Neutrophil (primary cell): ENCODE measurements around the gene FAM227B.

ENCODE experiments used
- H3K27ac ChIP-seq: fragments of 200-600 bp; sonication (generic); 2 replicates; pipeline ENCODE4 v1.5.1; 2016; ENCODE audit warnings: mild to moderate bottlenecking, moderate library complexity
- H3K27me3 ChIP-seq: fragments of 200-600 bp; sonication (generic); 2 replicates; pipeline ENCODE4 v1.6.0; 2016; ENCODE audit warnings: mild to moderate bottlenecking
- H3K36me3 ChIP-seq: fragments of 200-600 bp; sonication (generic); 2 replicates; pipeline ENCODE4 v1.5.1; 2017
- H3K4me1 ChIP-seq, 2 experiments: fragments of 200-600 bp in 1 of 2; sonication (generic) in 1 of 2; 1 replicate in 1 of 2; 2 replicates in 1 of 2; pipeline versions ENCODE4 v1.5.1 to v1.6.1; 2013 to 2016; ENCODE audit warnings: low read depth in 1 of 2, low read length in 1 of 2, mild to moderate bottlenecking in 1 of 2, moderate library complexity in 1 of 2; ENCODE audit not compliant: control insufficient read depth in 1 of 2, insufficient read depth in 1 of 2
- H3K4me3 ChIP-seq, 2 experiments: fragments of 200-600 bp in 1 of 2; sonication (generic) in 1 of 2; 1 replicate in 1 of 2; 2 replicates in 1 of 2; pipeline ENCODE4 v1.5.1; 2013 to 2016; ENCODE audit warnings: low read depth in 1 of 2, low read length in 1 of 2, mild to moderate bottlenecking in 1 of 2, moderate library complexity in 1 of 2
- H3K9me3 ChIP-seq: fragments of 200-600 bp; sonication (generic); 2 replicates; pipeline ENCODE4 v1.5.1; 2016
- CTCF ChIP-seq: fragments of 200-600 bp; sonication (generic); IDR thresholded peaks from 2 replicates; pipeline ENCODE4 v1.5.1; 2016; ENCODE audit warnings: antibody characterized with exemption

The FAM227B gene

DNA sequence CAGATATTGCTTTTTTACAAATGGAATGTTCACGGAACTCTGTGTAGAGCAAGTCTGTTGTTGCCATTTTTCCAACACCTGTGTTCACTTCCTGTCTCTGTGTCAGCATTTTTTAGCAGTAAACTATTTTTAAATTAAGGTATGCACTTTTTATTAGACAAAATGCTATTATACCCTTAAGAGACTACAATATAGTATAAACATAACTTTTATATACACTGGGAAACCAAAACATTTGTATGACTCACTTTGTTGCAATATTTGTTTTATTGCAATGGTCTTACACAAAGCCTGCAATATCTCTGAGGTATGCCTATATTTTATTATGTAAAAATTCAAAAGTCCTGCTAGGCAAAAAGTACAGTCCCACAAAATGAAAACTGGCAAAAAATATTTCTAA, 237.4 kb downstream of the FAM227B start:
- Histone ChIP-seq H3K9me3 (no peaks in the 10 kb centered on the region), H3K27me3 (no peaks in the 10 kb centered on the region), H3K4me3 (no peak overlapping the region), H3K4me1 (no peaks in the 10 kb centered on the region), H3K27ac (no peak overlapping the region), H3K36me3 (no peaks in the 10 kb centered on the region)
- TF ChIP-seq CTCF = no peak

- H3K4me1 ChIP-seq = no peaks in the 10 kb centered on the region
- no peaks in the 10 kb centered on the region for H3K36me3 ChIP-seq
- no peak overlapping the region for H3K4me3 ChIP-seq
- TF ChIP-seq CTCF = no peak
- no peak overlapping the region for H3K27ac ChIP-seq
- H3K9me3 ChIP-seq = no peaks in the 10 kb centered on the region
- no peaks in the 10 kb centered on the region for H3K27me3 ChIP-seq
Observed at GRCh38 chr15:49382394-49382793, 238.2 kb downstream of the FAM227B start.

GRCh38 chr15:49380912-49381311, 239.7 kb downstream of the FAM227B start:
- no peaks in the 10 kb centered on the region for H3K27me3 ChIP-seq

DNA sequence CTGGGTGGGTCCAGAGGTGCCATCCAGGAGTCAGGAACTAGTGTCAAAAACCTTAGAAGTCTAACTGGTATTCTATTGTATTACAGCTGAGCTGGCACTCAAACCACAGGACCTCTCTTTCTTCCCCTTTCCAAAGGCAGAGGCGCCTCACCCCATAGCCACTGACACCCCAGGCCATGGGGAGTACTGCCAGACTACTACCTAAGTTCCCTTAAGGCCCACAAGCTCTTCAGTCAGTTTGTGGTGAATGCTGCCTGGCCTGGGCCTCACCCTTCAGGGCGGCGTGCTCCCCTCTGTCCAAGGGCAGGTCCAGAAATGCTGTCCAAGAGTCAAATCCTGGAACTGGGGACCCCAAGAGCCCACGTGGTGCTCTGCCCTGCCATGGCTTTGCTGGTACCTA, 240.6 kb downstream of the FAM227B start:
- no peaks in the 10 kb centered on the region for H3K36me3 ChIP-seq
- H3K4me3 ChIP-seq = no peak overlapping the region
- H3K27me3 ChIP-seq = no peaks in the 10 kb centered on the region
- no peak for TF ChIP-seq CTCF
- no peak overlapping the region for H3K27ac ChIP-seq
- no peaks in the 10 kb centered on the region for H3K4me1 ChIP-seq
- no peaks in the 10 kb centered on the region for H3K9me3 ChIP-seq

More at GRCh38 chr15:49380912-49381311, 239.7 kb downstream of the FAM227B start:
- Histone ChIP-seq H3K27ac (no peak overlapping the region), H3K9me3 (no peaks in the 10 kb centered on the region), H3K4me1 (no peaks in the 10 kb centered on the region), H3K4me3 (no peak overlapping the region), H3K36me3 (no peaks in the 10 kb centered on the region)
- no peak for TF ChIP-seq CTCF

- H3K9me3 ChIP-seq = no peaks in the 10 kb centered on the region
- TF ChIP-seq CTCF = no peak
- no peak overlapping the region for H3K4me3 ChIP-seq
- H3K27ac ChIP-seq = no peak overlapping the region
- H3K36me3 ChIP-seq = no peaks in the 10 kb centered on the region
- H3K27me3 ChIP-seq = no peaks in the 10 kb centered on the region
- H3K4me1 ChIP-seq = no peaks in the 10 kb centered on the region
Observed at GRCh38 chr15:49372366-49372765, 248.3 kb downstream of the FAM227B start.

DNA sequence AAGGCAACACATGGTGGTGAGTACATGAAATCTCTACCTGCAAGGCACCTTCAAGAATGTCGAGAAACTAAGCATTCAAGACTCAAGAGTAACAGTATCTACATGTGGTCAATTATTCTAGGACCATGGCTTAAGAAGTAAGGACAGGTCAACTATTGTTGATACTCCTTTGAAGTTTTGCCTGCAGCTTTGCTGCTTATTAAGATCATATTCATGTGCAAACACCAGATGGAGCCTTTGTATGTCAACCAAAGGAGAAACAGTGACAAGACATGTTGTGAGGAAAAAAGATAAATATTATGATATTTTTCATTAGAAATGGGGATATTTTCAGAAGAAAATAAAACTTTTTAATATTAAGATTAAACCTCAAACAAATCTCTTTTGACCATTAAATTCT, 249.8 kb downstream of the FAM227B start:
- Histone ChIP-seq H3K4me3 (no peak overlapping the region), H3K4me1 (no peaks in the 10 kb centered on the region), H3K9me3 (no peaks in the 10 kb centered on the region), H3K27me3 (no peaks in the 10 kb centered on the region), H3K36me3 (no peaks in the 10 kb centered on the region), H3K27ac (no peak overlapping the region)
- TF ChIP-seq CTCF = no peak
